ENCODE measurements around the gene MACC1.
"Not testable (repeated sequence)": the region's sequence is repeated elsewhere in the genome, so short reads cannot be mapped to it uniquely, and the experiment has no call there.

Gene MACC1

GRCh38 chr7:20128001-20128400 lies 89.2 kb downstream of the MACC1 start:
- TF ChIP-seq CTCF (IDR thresholded peaks at IDR 0.05; ENCODE audit: low read depth, low read length, missing control alignments), result no peak
- no peak for DNase-seq (ENCODE audit: extremely low read depth, low read depth)
- H3K4me3 ChIP-seq (replicated peaks; ENCODE audit: low read depth, low read length), result no peak overlapping the region

GRCh38 chr7:20126060-20126459 lies 91.1 kb downstream of the MACC1 start:
- not testable (repeated sequence) for DNase-seq (ENCODE audit: extremely low read depth, low read depth); H3K4me3 ChIP-seq (replicated peaks; ENCODE audit: low read depth, low read length)

GRCh38 chr7:20124087-20124486 lies 93.1 kb downstream of the MACC1 start:
- not testable (repeated sequence) for DNase-seq (ENCODE audit: extremely low read depth, low read depth); H3K4me3 ChIP-seq (replicated peaks; ENCODE audit: low read depth, low read length)

- not testable (repeated sequence) for H3K4me3 ChIP-seq (replicated peaks; ENCODE audit: low read depth, low read length); DNase-seq (ENCODE audit: extremely low read depth, low read depth)
These were observed 94.4 kb downstream of the MACC1 start for GRCh38 chr7:20122653-20123316.

- no peak for DNase-seq (ENCODE audit: extremely low read depth, low read depth)
- TF ChIP-seq CTCF (IDR thresholded peaks at IDR 0.05; ENCODE audit: low read depth, low read length, missing control alignments), result no peak
- H3K4me3 ChIP-seq (replicated peaks; ENCODE audit: low read depth, low read length), result no peak overlapping the region
These were observed 95.1 kb downstream of the MACC1 start for GRCh38 chr7:20122073-20122472.

GRCh38 chr7:20121404-20121803 lies 95.8 kb downstream of the MACC1 start:
- no peak for TF ChIP-seq CTCF (IDR thresholded peaks at IDR 0.05; ENCODE audit: low read depth, low read length, missing control alignments)
- H3K4me3 ChIP-seq (replicated peaks; ENCODE audit: low read depth, low read length), result no peak overlapping the region

GRCh38 chr7:20120611-20121168 lies 96.5 kb downstream of the MACC1 start:
- DNase-seq (ENCODE audit: extremely low read depth, low read depth); H3K4me3 ChIP-seq (replicated peaks; ENCODE audit: low read depth, low read length): not testable (repeated sequence)

More at GRCh38 chr7:20121404-20121803, 95.8 kb downstream of the MACC1 start:
- no peak for DNase-seq (ENCODE audit: extremely low read depth, low read depth)

GRCh38 chr7:20116869-20117268 lies 100.3 kb downstream of the MACC1 start:
- DNase-seq (ENCODE audit: extremely low read depth, low read depth), result no peak
- no peak for TF ChIP-seq CTCF (IDR thresholded peaks at IDR 0.05; ENCODE audit: low read depth, low read length, missing control alignments)
- no peak overlapping the region for H3K4me3 ChIP-seq (replicated peaks; ENCODE audit: low read depth, low read length)

- H3K4me3 ChIP-seq (replicated peaks; ENCODE audit: low read depth, low read length), result no peak overlapping the region
- TF ChIP-seq CTCF (IDR thresholded peaks at IDR 0.05; ENCODE audit: low read depth, low read length, missing control alignments), result no peak
- no peak for DNase-seq (ENCODE audit: extremely low read depth, low read depth)
These were observed 102.7 kb downstream of the MACC1 start for GRCh38 chr7:20114468-20114867.
